ENCODE results near the gene TAS2R40. TPM values are rescaled to one million over a fixed set of nuclear protein-coding genes. Genes with fewer than 3 reads are reported as not detected.

Gene TAS2R40
- total RNA-seq, 4 donors from 2014 or later, result not detected

GRCh38 chr7:143247372-143247771 is 25.5 kb downstream of the TAS2R40 start:
- intact Hi-C loops (cut with DNase I), result no loop called here
- H3K27ac ChIP-seq, result no peak overlapping the region
- H3K27me3 ChIP-seq, result peaks cover 0 to 4% (median 0%) of the 10 kb centered on the region in 4 donors
- no peak for DNase-seq
- H3K4me3 ChIP-seq, result no peak overlapping the region
- H3K9me3 ChIP-seq, result no peaks in the 10 kb centered on the region
- 54% methylated on average over 1 of the region's 1 CpG for WGBS, 2 donors
- H3K36me3 ChIP-seq, result no peaks in the 10 kb centered on the region
- no peak for TF ChIP-seq CTCF (IDR thresholded peaks at IDR 0.05)
- no peak for TF ChIP-seq POLR2A (IDR thresholded peaks at IDR 0.05)
- peaks cover 0 to 5% (median 0%) of the 10 kb centered on the region in 3 donors for H3K4me1 ChIP-seq

- no peaks in the 10 kb centered on the region for H3K9me3 ChIP-seq
- H3K4me1 ChIP-seq, result peaks cover 0 to 5% (median 0%) of the 10 kb centered on the region in 3 donors
- H3K36me3 ChIP-seq, result no peaks in the 10 kb centered on the region
- no peak overlapping the region for H3K27ac ChIP-seq
- no peak overlapping the region for H3K4me3 ChIP-seq
- 85 to 100% methylated on average over 1 to 2 of the region's 2 CpGs for WGBS, 2 donors
- TF ChIP-seq POLR2A (IDR thresholded peaks at IDR 0.05), result no peak
- TF ChIP-seq CTCF (IDR thresholded peaks at IDR 0.05), result no peak
- no peaks in the 10 kb centered on the region for H3K27me3 ChIP-seq
- intact Hi-C loops (cut with DNase I), result no loop called here
- DNase-seq, result no peak
These were observed 27.0 kb downstream of the TAS2R40 start for GRCh38 chr7:143248761-143249354.

- Histone ChIP-seq H3K9me3 (no peaks in the 10 kb centered on the region), H3K36me3 (no peaks in the 10 kb centered on the region), H3K4me1 (peaks cover 0 to 3% (median 0%) of the 10 kb centered on the region in 3 donors), H3K27ac (no peak overlapping the region), H3K27me3 (no peaks in the 10 kb centered on the region), H3K4me3 (no peak overlapping the region)
- intact Hi-C loops (cut with DNase I), result no loop called here
- DNase-seq, result no peak
- TF ChIP-seq CTCF (IDR thresholded peaks at IDR 0.05) (no peak), POLR2A (IDR thresholded peaks at IDR 0.05) (no peak)
These were observed 28.4 kb downstream of the TAS2R40 start for GRCh38 chr7:143250199-143250598.

- Histone ChIP-seq H3K27ac (no peak overlapping the region), H3K27me3 (no peaks in the 10 kb centered on the region), H3K9me3 (no peaks in the 10 kb centered on the region), H3K36me3 (no peaks in the 10 kb centered on the region), H3K4me3 (no peak overlapping the region), H3K4me1 (no peaks in the 10 kb centered on the region)
- intact Hi-C loops (cut with DNase I), result no loop called here
- TF ChIP-seq CTCF (IDR thresholded peaks at IDR 0.05), result no peak
- no peak for TF ChIP-seq POLR2A (IDR thresholded peaks at IDR 0.05)
- DNase-seq, result no peak
- 81 to 90% methylated on average over 1 of the region's 1 CpG for WGBS, 2 donors
These were observed 29.0 kb downstream of the TAS2R40 start for GRCh38 chr7:143250822-143251221.

GRCh38 chr7:143252006-143252405 is 30.2 kb downstream of the TAS2R40 start:
- 60 to 83% methylated on average over 2 of the region's 2 CpGs for WGBS, 2 donors
- Histone ChIP-seq H3K4me1 (no peaks in the 10 kb centered on the region), H3K4me3 (no peak overlapping the region), H3K27ac (no peak overlapping the region), H3K27me3 (no peaks in the 10 kb centered on the region), H3K9me3 (no peaks in the 10 kb centered on the region), H3K36me3 (no peaks in the 10 kb centered on the region)
- DNase-seq, result no peak
- intact Hi-C loops (cut with DNase I), result no loop called here
- TF ChIP-seq POLR2A (IDR thresholded peaks at IDR 0.05), result no peak
- TF ChIP-seq CTCF (IDR thresholded peaks at IDR 0.05), result no peak
